Measurements from ENCODE around the gene MNT.
"Not testable (repeated sequence)": the region's sequence is repeated elsewhere in the genome, so short reads cannot be mapped to it uniquely, and the experiment has no call there.

Gene MNT, protein sequence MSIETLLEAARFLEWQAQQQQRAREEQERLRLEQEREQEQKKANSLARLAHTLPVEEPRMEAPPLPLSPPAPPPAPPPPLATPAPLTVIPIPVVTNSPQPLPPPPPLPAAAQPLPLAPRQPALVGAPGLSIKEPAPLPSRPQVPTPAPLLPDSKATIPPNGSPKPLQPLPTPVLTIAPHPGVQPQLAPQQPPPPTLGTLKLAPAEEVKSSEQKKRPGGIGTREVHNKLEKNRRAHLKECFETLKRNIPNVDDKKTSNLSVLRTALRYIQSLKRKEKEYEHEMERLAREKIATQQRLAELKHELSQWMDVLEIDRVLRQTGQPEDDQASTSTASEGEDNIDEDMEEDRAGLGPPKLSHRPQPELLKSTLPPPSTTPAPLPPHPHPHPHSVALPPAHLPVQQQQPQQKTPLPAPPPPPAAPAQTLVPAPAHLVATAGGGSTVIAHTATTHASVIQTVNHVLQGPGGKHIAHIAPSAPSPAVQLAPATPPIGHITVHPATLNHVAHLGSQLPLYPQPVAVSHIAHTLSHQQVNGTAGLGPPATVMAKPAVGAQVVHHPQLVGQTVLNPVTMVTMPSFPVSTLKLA

GRCh38 chr17:2400877-2401425, at the start of gene MNT:
MNT (minus strand) TSS chr17:2401060; CDS start chr17:2400712, 348 bp downstream.
- in situ Hi-C loops (cut with MboI; ENCODE audit: low sequenced_read_pairs): no loop called here

DNA sequence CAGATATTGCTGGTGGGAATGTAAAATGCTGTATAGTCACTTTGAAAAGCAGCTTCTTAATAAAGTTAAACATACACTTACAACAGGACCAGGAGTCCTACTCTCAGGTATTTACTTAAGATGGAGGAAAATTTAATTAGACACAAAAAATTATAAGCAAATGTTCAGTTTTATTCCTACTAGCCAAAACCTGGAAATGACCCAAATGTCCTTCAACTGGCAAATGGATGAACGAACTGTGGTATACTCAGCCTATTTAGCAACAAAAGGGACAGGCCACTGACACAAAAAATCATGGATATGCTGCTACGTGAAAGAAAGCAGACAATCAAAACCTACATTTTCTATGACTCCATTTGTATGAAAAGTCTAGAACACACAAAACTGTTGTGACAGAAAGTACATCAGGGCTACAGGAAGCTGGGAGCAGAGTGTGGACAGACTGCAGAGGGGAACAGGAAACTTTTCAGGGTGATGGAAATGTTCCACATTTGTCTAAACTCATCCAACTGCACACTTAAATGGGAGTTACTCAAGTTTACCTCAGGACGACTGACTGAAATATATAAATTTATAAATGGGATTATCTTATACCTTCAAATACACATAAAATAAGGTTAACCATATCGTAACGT, 49.3 kb upstream of the MNT start:
- in situ Hi-C loops (cut with MboI; ENCODE audit: low sequenced_read_pairs): no loop called here

DNA sequence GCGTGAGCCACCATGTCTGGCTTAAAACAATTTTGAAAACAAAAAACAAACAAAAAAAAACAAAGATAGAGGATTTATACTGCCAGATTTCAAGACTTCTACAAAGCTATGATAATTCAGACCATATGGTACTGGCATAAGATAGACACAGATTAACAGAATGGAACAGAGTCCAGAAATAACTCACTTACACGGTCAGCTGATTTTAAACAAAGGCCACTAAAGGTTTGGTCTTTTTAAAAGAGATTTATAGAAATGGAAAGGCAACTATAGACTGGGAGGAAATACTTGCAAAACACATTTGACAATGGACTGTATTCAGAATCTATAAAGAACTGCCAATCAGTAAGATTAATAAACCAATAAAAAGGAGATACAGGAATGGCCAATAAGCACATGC, 48.6 kb upstream of the MNT start:
- in situ Hi-C loops (cut with MboI; ENCODE audit: low sequenced_read_pairs): no loop called here

GRCh38 chr17:2447479-2447878, 46.6 kb upstream of the MNT start:
- in situ Hi-C loops (cut with MboI; ENCODE audit: low sequenced_read_pairs): not testable (repeated sequence)

DNA sequence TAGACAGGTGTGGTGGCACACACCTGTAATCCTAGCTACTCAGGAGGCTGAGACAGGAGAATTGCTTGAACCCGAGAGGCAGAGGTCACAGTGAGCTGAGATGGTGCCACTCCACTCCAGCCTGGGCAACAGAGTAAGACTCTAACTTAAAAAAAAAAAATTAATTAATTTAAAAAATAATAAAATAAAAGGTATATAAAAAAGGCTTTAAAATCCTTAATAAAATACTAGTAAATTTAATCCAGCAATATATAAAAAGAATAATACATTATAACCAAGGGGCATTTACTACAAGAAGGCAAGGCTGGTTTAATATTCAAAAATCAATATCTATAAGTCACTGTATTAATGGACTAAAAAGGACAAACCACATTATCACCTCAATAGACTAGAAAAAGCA, 44.8 kb upstream of the MNT start:
- in situ Hi-C loops (cut with MboI; ENCODE audit: low sequenced_read_pairs): no loop called here

DNA sequence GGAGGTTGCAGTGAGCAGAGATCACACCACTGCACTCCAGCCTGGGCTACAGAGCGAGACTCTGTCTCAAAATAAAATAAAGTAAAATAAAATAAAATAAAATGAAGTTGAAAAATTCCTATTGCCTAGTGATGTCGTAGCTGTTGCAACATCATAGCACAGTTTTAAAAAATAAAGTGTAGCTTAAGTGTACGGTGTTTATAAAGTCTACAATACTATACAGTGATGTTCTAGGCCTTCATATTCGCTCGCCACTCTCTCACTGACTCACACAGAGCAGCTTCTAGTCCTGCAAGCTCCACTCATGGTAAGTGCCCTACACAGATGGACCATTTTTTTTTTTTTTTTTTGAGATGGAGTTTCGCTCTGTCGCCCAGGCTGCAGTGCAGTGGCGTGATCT, 43.5 kb upstream of the MNT start:
- in situ Hi-C loops (cut with MboI; ENCODE audit: low sequenced_read_pairs): no loop called here

- in situ Hi-C loops (cut with MboI; ENCODE audit: low sequenced_read_pairs): no loop called here
Measured at GRCh38 chr17:2442166-2442565, 41.3 kb upstream of the MNT start.

DNA sequence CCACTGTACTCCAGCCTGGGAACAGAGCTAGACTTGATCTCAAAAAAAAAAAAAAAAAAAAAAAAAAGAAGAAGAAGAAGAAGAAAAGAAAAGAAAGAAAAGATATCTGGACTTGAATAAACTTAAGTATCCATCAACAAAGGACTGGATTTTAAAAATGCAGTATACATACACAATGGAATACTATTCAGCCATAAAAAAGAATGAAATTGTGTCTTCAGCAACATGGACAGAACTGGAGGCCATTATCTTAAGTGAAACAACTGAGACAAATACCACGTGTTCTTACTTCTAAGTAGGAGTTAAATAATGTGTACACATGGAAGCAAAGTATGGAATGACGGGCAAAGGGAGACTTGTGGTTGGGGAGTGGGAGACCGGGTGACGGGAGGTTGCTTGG, 40.1 kb upstream of the MNT start:
- in situ Hi-C loops (cut with MboI; ENCODE audit: low sequenced_read_pairs): no loop called here

GRCh38 chr17:2439997-2440396, 39.1 kb upstream of the MNT start:
- in situ Hi-C loops (cut with MboI; ENCODE audit: low sequenced_read_pairs): not testable (repeated sequence)

DNA sequence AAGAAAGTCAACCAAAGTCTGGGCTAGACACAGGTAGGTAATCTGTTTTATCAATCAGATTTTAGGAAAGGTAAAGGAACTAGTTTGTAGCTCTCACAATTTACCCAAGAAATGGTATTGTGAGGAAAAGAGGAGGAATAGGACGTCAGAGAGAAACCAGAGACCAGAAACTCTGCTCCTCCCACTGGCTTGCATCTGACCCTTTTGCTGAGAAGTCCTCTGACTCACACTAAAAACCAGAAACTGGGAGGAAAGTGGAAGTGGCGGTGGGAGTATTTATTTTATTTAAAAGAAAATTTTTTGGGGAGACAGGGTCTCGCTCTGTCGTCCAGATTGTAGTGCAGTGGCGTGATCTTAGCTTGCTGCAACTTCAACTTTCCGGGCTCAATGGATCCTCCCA, 38.0 kb upstream of the MNT start:
- in situ Hi-C loops (cut with MboI; ENCODE audit: low sequenced_read_pairs): no loop called here

DNA sequence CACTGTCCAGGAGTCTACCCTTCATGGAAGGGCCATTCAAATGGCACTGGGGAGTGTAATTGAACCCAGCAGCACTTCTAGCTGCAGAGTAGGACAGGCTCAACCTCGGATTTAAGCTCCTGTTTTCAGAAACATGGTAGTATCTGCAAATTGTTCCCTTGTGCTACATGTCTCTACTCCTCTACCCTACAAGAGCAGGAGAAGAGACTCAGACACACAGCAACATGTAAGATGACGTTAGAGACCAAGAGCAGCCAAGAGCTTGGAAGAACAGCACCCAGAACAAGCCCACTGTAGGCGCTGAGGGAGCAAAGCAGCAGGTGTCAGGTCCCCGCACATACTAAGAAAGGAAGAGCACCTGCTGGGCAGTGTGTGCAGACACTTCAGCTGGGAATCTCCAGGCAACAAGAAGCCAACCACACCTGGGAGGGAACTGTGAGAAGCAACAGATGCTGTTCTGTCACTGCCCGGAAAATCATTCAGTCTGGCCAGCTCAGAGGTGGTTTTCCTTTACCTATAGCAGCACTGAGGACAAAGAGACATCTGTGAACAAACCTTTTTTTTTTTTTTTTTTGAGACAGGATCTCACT, 35.6 kb upstream of the MNT start:
- in situ Hi-C loops (cut with MboI; ENCODE audit: low sequenced_read_pairs): no loop called here

DNA sequence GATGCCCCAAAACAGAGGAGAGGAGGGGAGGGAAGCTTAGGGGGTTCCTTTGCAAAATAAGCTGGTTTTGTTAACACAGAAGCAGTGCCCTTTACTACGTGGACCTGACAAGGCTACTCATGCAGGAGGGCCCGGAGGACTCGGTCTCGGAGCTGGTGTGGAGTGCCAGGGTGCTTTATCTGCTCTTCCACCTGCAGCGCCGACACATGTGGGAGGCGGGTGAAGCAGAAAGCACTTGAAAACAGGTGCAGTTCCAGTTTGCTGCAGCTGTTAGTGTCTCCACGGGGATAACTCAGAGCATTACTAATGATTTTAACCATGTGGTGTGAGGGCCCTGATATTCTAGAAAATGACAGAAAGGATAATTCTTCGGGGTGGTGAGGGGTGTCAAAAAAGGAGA, 35.0 kb upstream of the MNT start:
- in situ Hi-C loops (cut with MboI; ENCODE audit: low sequenced_read_pairs): no loop called here

GRCh38 chr17:2435181-2435741, 34.4 kb upstream of the MNT start:
- in situ Hi-C loops (cut with MboI; ENCODE audit: low sequenced_read_pairs): no loop called here

GRCh38 chr17:2433696-2434095, 32.8 kb upstream of the MNT start:
- in situ Hi-C loops (cut with MboI; ENCODE audit: low sequenced_read_pairs): no loop called here

DNA sequence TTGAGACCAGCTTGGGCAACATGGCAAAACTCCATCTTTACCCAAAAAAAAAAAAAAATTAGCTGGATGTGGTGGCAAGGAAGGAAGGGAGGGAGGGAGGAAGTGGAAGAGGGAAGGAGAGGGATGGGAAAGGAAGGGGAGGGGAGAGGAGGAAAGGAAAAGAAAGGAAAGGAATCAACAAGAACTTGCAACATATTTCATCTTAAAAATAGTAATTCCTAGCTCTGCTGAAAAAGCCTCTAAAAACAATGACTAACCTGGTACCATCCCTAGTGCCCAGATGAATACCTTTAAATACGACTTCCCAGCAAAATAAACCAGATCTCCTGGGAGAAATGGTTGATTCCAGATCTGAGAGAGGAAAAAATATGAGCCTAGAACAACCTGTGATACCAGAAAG, 27.1 kb upstream of the MNT start:
- in situ Hi-C loops (cut with MboI; ENCODE audit: low sequenced_read_pairs): no loop called here

DNA sequence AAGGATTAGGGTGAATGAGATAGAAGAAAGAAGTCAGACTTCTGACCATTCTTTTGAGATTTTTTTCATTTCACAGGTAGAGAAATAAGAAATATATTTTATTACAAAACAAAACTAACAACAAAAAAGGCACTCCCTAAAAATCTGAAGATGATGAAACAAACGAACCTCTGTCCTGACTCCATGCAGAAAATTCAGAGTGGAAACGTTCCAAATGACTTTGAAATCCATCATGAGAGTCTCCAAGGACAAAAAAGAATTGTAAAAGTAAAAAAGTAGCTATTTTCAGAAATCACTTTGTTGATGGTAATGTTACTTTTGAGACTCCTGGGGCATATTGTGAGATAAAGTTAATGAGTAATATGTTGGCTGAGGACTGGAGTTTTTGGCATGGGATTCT, 26.4 kb upstream of the MNT start:
- in situ Hi-C loops (cut with MboI; ENCODE audit: low sequenced_read_pairs): no loop called here

DNA sequence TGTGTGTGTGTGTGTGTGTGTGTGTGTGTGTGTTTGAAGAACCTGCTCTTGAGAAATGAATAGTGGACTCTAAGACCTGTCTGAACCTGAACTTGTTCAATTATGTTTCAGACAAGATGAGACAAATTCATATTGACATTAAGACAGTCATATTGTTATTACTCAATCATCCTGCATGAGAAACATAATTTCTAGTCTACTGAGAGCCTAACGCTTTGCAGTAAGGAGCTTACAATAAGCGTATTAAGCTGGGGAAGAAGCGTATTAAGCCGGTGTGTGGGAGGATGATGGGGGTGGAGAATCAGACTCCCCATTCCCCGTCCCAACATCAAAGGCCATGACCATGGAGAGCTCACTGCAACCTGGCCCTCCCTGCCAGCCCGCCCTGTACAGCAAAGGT, 22.4 kb upstream of the MNT start:
- in situ Hi-C loops (cut with MboI; ENCODE audit: low sequenced_read_pairs): no loop called here

DNA sequence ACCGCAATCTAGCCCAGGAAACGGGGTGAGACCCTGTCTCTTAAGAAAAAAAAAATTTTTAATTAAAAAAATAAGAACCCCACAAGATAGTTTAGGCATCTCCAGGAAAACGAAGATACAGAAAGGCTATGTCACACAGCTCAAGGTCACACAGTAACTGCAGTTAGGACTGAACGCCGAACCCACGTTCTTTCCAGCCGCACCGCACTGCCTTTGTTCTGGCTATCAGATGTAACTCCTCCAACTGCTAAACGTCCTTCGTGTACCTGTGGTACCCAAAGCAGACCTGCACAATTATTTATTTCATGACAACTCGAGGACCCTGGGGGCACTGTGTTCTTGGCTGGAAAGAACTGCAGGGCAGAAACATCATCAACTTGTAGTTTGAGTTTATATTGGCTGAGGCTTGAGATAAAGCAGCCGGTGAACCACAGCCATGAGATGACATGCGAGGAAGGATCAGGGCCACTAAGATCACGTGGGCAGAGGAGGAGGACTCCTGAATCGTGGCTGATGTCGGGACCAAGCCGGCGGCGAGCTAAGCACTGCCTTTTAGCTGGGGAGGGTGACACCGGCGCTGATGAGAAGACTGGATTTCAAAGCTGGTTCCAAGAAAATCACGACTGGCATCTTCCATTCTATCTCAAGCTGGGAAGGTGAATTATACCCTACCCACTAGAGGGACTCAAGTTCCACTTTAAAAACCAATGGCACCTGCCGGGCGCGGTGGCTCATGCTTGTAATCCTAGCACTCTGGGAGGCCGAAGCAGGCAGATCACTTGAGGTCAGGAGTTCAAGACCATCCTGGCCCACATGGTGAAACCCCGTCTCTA, 20.7 kb upstream of the MNT start:
- in situ Hi-C loops (cut with MboI; ENCODE audit: low sequenced_read_pairs): no loop called here

- in situ Hi-C loops (cut with MboI; ENCODE audit: low sequenced_read_pairs): no loop called here
Measured at GRCh38 chr17:2420176-2420575, 19.3 kb upstream of the MNT start.

- in situ Hi-C loops (cut with MboI; ENCODE audit: low sequenced_read_pairs): no loop called here
Measured at GRCh38 chr17:2419486-2419885, 18.6 kb upstream of the MNT start.

All from hTERT RPE-1 (cell line).